T follicular helper cell (primary cell): ENCODE results near the gene RNU1-3.
"Not testable (repeated sequence)": the region's sequence is repeated elsewhere in the genome, so short reads cannot be mapped to it uniquely, and the experiment has no call there.

Experiments used
- DNase-seq: peaks from one replicate; pipeline ENCODE4 v3.0.0-alpha.2; 2020; ENCODE audit warnings: low read depth
- total RNA-seq, 2 experiments: gene quantifications; one replicate each; lab custom pipeline; 2026; lab: John Stamatoyannopoulos, UW

RNU1-3 gene
- 0 to 0.04 reads per million in 2 experiments for total RNA-seq

- not testable (repeated sequence) for DNase-seq
Observed at GRCh38 chr1:16666502-16667413, at the start of gene RNU1-3. TSS of gene RNU1-3 (minus strand) at chr1:16666948.

- DNase-seq = not testable (repeated sequence)
Observed at GRCh38 chr1:16713480-16713879, 46.7 kb upstream of the RNU1-3 start.

- DNase-seq = not testable (repeated sequence)
Observed at GRCh38 chr1:16712984-16713383, 46.2 kb upstream of the RNU1-3 start.

- not testable (repeated sequence) for DNase-seq
Observed at GRCh38 chr1:16712582-16712981, 45.8 kb upstream of the RNU1-3 start.

- DNase-seq = not testable (repeated sequence)
Observed at GRCh38 chr1:16712131-16712530, 45.4 kb upstream of the RNU1-3 start.

- not testable (repeated sequence) for DNase-seq
Observed at GRCh38 chr1:16710618-16711017, 43.9 kb upstream of the RNU1-3 start.

- peak; percentile 67 for DNase-seq
Observed at GRCh38 chr1:16709659-16710087, 42.9 kb upstream of the RNU1-3 start.

- DNase-seq = not testable (repeated sequence)
Observed at GRCh38 chr1:16708704-16709103, 42.0 kb upstream of the RNU1-3 start.

GRCh38 chr1:16707130-16708093 is 40.7 kb upstream of the RNU1-3 start:
- not testable (repeated sequence) for DNase-seq

GRCh38 chr1:16706302-16706701 is 39.6 kb upstream of the RNU1-3 start:
- not testable (repeated sequence) for DNase-seq

GRCh38 chr1:16704502-16705100 is 37.9 kb upstream of the RNU1-3 start:
- not testable (repeated sequence) for DNase-seq

GRCh38 chr1:16704076-16704475 is 37.3 kb upstream of the RNU1-3 start:
- not testable (repeated sequence) for DNase-seq

- DNase-seq = not testable (repeated sequence)
Observed at GRCh38 chr1:16703602-16704001, 36.9 kb upstream of the RNU1-3 start.

GRCh38 chr1:16703141-16703540 is 36.4 kb upstream of the RNU1-3 start:
- DNase-seq = not testable (repeated sequence)

- DNase-seq = not testable (repeated sequence)
Observed at GRCh38 chr1:16702280-16702679, 35.5 kb upstream of the RNU1-3 start.

GRCh38 chr1:16701189-16701588 is 34.4 kb upstream of the RNU1-3 start:
- not testable (repeated sequence) for DNase-seq

GRCh38 chr1:16700138-16700895 is 33.6 kb upstream of the RNU1-3 start:
- not testable (repeated sequence) for DNase-seq

- DNase-seq = not testable (repeated sequence)
Observed at GRCh38 chr1:16699440-16699839, 32.7 kb upstream of the RNU1-3 start.

- DNase-seq = not testable (repeated sequence)
Observed at GRCh38 chr1:16697152-16697551, 30.4 kb upstream of the RNU1-3 start.

- DNase-seq = not testable (repeated sequence)
Observed at GRCh38 chr1:16696507-16697150, 29.9 kb upstream of the RNU1-3 start.
